Measurements from ENCODE around the gene LIPN. TPM values are rescaled to one million over a fixed set of nuclear protein-coding genes. Genes with fewer than 3 reads are reported as not detected.

The LIPN gene
- total and polyA plus RNA-seq, 2 of the 8 experiments (the other 6 are each of a cell fraction or from before 2014, with no cell fraction given): not detected

GRCh38 chr10:88769384-88769783 lies 9.6 kb downstream of the LIPN start:
- Histone ChIP-seq H3K4me2 (ENCODE audit: insufficient read depth in 1 of 2, low read depth in 2 of 2, low read length in 2 of 2) (no peak overlapping the region), H3K23me2 (ENCODE audit: low read depth, low read length) (no peaks in the 10 kb centered on the region), H3K14ac (ENCODE audit: insufficient read length) (no peak overlapping the region), H2AK5ac (ENCODE audit: low read depth, low read length) (no peak overlapping the region), H4K5ac (ENCODE audit: insufficient read length, low read depth, low read length) (no peak overlapping the region), H2BK120ac (replicated peaks; ENCODE audit: low read depth, low read length) (no peak overlapping the region), H3K9me3 (ENCODE audit: insufficient read depth in 2 of 2, low read depth in 1 of 2, low read length in 1 of 2) (no peaks in the 10 kb centered on the region), H3K27ac (ENCODE audit: low read depth, low read length) (no peak overlapping the region), H3K4ac (replicated peaks; ENCODE audit: insufficient read length, low read depth, low read length) (no peak overlapping the region), H3K79me2 (ENCODE audit: control insufficient read depth in 1 of 2, insufficient read depth in 2 of 2, low read length in 2 of 2) (no peaks in the 10 kb centered on the region), H2BK15ac (ENCODE audit: low read length) (no peak overlapping the region), H4K8ac (ENCODE audit: extremely low read depth, insufficient read depth, low read length) (no peak overlapping the region), H2AFZ (ENCODE audit: low read length) (no peak overlapping the region), H3K36me3 (ENCODE audit: control insufficient read depth in 2 of 4, insufficient read depth in 4 of 4, low read length in 3 of 4) (no peaks in the 10 kb centered on the region), H3K18ac (ENCODE audit: extremely low read depth, low read length) (no peak overlapping the region), H3K4me3 (ENCODE audit: extremely low read depth in 1 of 4, insufficient read depth in 2 of 4, low read depth in 3 of 4, low read length in 4 of 4) (no peak overlapping the region), H3K9ac (replicated peaks in 1 of 4; ENCODE audit: extremely low read depth in 1 of 4, low read depth in 3 of 4, low read length in 3 of 4) (no peak overlapping the region), H3K4me1 (replicated peaks in 1 of 4; ENCODE audit: control insufficient read depth in 3 of 4, insufficient read depth in 4 of 4, low read length in 3 of 4) (peaks cover 0 to 4% (median 0%) of the 10 kb centered on the region in 4 experiments; a peak in 2 of 7 replicates), H3K27me3 (replicated peaks in 1 of 4; ENCODE audit: control insufficient read depth in 3 of 4, extremely low read depth in 1 of 4, insufficient read depth in 3 of 4, low read length in 3 of 4) (no peaks in the 10 kb centered on the region), H4K91ac (replicated peaks; ENCODE audit: insufficient read length, low read length) (no peak overlapping the region), H3K23ac (ENCODE audit: insufficient read length) (no peak overlapping the region), H4K20me1 (replicated peaks in 1 of 2; ENCODE audit: control insufficient read depth in 1 of 2, insufficient read depth in 2 of 2, low read length in 2 of 2) (no peaks in the 10 kb centered on the region), H3K56ac (replicated peaks; ENCODE audit: insufficient read length, low read depth, low read length) (no peak overlapping the region), H2BK12ac (ENCODE audit: low read depth, low read length) (no peak overlapping the region), H3K79me1 (ENCODE audit: low read depth, low read length) (no peaks in the 10 kb centered on the region), H2BK20ac (ENCODE audit: low read length) (no peak overlapping the region), H2BK5ac (ENCODE audit: low read depth, low read length) (no peak overlapping the region)
- WGBS, 2 experiments (ENCODE audit: extremely low coverage in 1 of 2, insufficient coverage in 1 of 2, insufficient read length in 1 of 2, insufficient replicate concordance in 2 of 2, low coverage in 1 of 2, low lambda C conversion rate in 2 of 2, missing lambda C conversion rate in 1 of 2): 91 to 100% methylated on average over 1 of the region's 1 CpG
- no peak for TF ChIP-seq BRCA1 (IDR thresholded peaks at IDR 0.05; ENCODE audit: low read depth, low read length)
- TF ChIP-seq ATF2 (IDR thresholded peaks at IDR 0.05; ENCODE audit: low read length): no peak
- DNase-seq (ENCODE audit: low read depth in 1 of 2, low spot score in 2 of 2) (no peak), FAIRE-seq (no peak)
- POLR2A ChIA-PET (ENCODE audit: partially characterized antibody): interaction anchor here (0.7 kb wide), 1 partner anchor 75 kb away, joined by 3 read pairs; no protein-coding TSS in a partner anchor
- CTCF ChIA-PET (ENCODE audit: partially characterized antibody): interaction anchor here (0.7 to 2.1 kb wide), 4 partner anchors 9 to 41 kb away, joined by 3 to 10 read pairs (median 4); no protein-coding TSS in a partner anchor
